Astrocyte of the cerebellum (primary cell): ENCODE data around the gene CDKN3.
"Not testable (repeated sequence)": the region's sequence is repeated elsewhere in the genome, so short reads cannot be mapped to it uniquely, and the experiment has no call there.

ENCODE experiments used
- DNase-seq: peaks from one replicate; pipeline ENCODE4 v3.0.0-alpha.2; 2011; ENCODE audit warnings: low read depth
- H3K4me3 ChIP-seq: 2 replicates; pipeline ENCODE4 v1.5.1; 2011; ENCODE audit warnings: mild to moderate bottlenecking, low read depth, low read length, moderate library complexity
- CTCF ChIP-seq: IDR thresholded peaks from 2 replicates; pipeline ENCODE4 v1.5.1; 2012; ENCODE audit warnings: low read length, low read depth, moderate library complexity, mild to moderate bottlenecking; ENCODE audit errors: missing control alignments
- in situ Hi-C: cut with HindIII; loops from 2 replicates; pipeline ENCODE4 v1.10.0; 2017; ENCODE audit warnings: low sequenced_read_pairs

Gene CDKN3

GRCh38 chr14:54424479-54424901 is 27.7 kb downstream of the CDKN3 start:
- no peak for DNase-seq
- no peak overlapping the region for H3K4me3 ChIP-seq
- no peak for TF ChIP-seq CTCF
- in situ Hi-C loops: no loop called here

GRCh38 chr14:54425068-54425467 is 28.3 kb downstream of the CDKN3 start:
- no peak for DNase-seq
- in situ Hi-C loops: no loop called here
- no peak for TF ChIP-seq CTCF
- no peak overlapping the region for H3K4me3 ChIP-seq

GRCh38 chr14:54425537-54426274 is 28.9 kb downstream of the CDKN3 start:
- no peak for DNase-seq
- no peak for TF ChIP-seq CTCF
- H3K4me3 ChIP-seq: no peak overlapping the region
- in situ Hi-C loops: no loop called here

GRCh38 chr14:54427871-54428270 is 31.1 kb downstream of the CDKN3 start:
- in situ Hi-C loops: no loop called here
- no peak overlapping the region for H3K4me3 ChIP-seq
- no peak for TF ChIP-seq CTCF
- DNase-seq: no peak

- in situ Hi-C loops: no loop called here
- H3K4me3 ChIP-seq: no peak overlapping the region
- TF ChIP-seq CTCF: no peak
- DNase-seq: no peak
These were observed 31.7 kb downstream of the CDKN3 start for GRCh38 chr14:54428527-54428926.

GRCh38 chr14:54435500-54435981 is 38.7 kb downstream of the CDKN3 start:
- no peak overlapping the region for H3K4me3 ChIP-seq
- TF ChIP-seq CTCF: no peak
- in situ Hi-C loops: no loop called here
- DNase-seq: no peak

GRCh38 chr14:54437954-54438353 is 41.1 kb downstream of the CDKN3 start:
- in situ Hi-C loops, DNase-seq, H3K4me3 ChIP-seq: not testable (repeated sequence)
